ENCODE results near the gene NBEAL2.

NBEAL2 gene

DNA sequence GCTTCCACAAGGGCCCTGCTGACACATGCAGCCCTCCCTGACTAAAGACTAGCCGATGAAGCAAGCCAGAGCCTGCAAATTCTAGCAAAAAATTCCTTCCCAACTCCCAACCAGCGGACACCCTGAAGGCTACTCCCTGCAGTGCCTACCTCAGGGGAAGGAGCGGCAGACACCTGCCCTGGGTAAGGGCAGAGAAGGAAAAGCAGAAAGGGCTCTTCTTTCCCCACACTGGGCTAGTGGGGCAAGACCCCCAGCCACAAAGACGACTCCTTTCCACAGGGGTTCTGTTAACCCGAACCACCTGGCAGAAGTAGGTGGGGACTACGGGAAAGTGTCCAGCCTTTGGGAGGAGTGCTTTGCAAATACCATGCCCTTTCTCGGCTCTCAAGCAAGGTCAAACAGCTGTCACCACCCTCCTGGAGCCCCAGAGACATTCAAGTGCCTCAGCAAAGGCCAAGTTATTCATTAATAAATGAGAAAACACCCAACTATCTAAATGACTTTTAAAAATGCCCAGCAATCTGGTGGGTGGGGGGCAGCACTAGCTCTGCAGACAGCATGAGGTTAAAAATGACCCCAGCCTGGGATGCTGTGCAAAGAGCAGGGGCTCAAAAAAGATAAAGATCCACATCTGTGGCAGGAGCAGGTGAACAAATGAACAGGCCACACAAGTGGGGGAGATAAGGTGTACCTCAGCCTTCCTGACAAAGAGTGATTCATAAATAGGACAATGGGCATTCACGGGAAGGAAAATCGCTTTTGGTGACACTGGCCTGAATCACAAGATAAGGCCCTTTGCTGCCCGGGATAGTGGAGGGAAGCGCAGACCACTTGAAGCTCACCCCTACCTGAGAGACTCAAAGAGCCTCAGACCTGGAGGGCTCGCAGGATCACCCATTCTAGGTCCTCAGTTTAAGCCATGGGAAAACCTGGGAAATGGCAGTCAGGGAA lies 36.0 kb upstream of the NBEAL2 start:
- peak; percentile 81 for DNase-seq

DNA sequence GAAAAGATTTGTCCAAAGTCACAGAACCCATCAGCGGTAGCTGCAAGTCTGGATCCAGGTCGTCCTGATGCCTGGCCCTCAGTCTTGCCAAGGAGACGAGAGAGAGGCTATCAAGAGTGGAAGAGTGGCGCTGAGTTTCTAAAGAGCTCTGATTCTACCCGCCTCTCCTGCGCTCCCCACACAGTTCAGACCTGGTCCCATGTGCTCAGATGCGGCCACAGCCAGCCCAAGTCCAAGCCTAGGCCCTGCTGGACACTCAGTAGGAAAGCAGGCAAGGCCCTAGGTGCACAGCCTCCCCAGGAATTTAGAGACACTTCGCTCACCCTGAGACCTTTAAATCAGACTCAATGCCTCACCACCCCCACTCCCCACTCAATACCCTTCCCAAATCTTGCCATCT lies 35.3 kb upstream of the NBEAL2 start:
- DNase-seq: no peak

DNA sequence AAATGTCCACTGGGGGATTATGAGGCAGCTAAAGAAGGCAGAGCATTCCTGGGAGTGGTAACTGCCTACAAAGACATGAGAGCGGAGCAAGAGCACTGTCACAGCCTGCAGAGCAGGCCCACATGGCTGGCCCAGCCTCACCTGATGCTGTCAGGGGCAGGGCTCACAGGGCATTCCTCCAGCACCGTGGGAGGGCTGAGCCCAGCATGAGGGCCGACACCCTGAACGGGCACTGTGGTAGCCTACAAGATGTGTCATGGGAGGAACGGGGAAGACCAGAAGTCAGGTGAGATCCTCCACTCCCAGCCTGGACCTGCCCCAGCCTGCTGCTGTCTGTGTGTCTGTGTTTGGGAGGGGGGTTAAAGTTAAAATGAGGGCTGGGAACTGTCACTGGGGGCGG lies 33.0 kb upstream of the NBEAL2 start:
- no peak for DNase-seq

DNA sequence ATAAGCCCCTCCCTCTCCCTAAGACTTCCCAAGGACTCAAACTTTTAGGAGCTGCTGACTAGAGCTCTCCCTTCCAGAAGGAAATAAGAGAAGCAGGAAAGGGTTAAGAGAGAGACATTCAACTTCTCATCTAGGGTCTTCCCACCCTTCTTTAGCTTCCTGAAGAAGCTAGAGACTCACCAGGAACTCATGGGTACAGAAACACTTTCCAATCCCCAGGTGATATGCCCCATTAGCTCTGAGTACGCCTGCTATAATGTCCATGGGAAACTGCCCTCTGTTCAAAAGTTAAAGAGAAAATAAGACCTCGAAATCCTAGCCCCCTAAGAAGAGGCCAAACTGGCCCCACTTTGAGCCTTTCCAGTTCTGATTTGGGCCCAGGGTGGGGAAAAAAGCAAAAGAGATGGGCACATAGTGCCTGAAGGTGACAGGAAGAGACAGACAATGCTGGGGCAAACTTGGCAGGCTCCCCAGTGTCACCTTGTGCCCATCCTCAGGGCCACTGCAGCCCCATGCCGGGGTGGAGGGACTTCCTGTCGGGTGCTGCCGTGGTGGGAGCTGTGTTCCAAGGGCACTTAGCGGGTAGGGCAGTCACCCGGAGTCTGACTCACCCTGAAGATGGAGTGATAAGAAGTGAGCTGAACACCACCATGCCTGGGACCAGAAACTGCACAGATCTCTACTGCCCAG lies 32.5 kb upstream of the NBEAL2 start:
- DNase-seq: peak; percentile 41

DNA sequence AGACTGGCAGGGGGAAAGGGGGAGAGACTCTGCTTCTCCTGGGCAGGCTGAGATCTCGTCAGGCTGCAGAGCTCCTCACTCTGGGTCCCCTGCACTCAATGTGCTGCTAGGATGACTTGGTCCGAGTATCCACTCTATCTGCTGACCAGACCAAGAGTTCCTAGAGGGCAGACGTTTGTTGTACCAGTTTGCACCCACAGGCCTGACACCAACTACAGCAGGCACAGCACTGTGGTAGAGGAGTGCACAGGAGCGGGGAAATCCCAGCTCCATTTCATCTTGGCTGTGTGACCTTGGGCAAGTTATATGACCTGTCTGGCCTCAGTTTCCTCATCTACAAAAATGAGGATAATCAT lies 31.9 kb upstream of the NBEAL2 start:
- DNase-seq: no peak

DNA sequence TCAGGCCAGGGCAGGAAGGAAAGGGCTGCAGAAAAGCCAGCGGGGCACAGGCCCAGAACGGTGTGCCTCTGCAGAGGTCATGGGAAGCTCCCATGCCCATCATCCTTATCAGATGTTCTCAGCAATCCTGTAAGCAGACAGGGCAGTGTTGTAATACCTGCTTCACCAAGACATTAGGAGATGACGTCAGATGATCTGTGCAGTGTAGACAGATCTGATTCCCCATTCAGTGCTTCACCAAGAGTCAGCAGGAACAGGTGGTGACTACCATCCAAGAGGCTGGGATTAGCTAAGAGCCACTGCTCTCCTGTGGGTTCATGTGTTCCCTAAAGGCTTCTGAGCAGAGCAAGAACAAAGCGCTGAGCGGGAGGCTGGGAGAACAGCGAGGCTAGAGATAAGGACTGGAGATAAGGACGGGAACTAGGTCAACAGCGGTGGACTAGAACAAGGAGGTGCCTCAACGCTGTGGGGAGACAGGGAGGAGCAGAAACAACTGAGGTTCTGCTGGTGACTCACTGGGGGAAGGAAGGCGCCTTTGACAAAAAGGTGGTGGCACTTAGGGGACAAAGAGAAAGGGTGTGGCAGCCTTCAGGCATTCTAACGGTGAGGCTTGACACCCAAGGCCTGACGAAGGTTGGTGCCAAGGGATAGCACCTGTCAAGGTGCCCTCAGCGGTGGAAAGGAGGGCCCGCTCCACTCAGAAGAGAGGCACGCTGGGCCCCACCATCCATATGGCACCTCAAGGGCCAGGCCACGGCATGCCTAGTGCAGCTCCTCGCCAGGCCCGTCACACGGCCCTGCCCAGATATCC lies 31.3 kb upstream of the NBEAL2 start:
- peak; percentile 63 for DNase-seq

DNA sequence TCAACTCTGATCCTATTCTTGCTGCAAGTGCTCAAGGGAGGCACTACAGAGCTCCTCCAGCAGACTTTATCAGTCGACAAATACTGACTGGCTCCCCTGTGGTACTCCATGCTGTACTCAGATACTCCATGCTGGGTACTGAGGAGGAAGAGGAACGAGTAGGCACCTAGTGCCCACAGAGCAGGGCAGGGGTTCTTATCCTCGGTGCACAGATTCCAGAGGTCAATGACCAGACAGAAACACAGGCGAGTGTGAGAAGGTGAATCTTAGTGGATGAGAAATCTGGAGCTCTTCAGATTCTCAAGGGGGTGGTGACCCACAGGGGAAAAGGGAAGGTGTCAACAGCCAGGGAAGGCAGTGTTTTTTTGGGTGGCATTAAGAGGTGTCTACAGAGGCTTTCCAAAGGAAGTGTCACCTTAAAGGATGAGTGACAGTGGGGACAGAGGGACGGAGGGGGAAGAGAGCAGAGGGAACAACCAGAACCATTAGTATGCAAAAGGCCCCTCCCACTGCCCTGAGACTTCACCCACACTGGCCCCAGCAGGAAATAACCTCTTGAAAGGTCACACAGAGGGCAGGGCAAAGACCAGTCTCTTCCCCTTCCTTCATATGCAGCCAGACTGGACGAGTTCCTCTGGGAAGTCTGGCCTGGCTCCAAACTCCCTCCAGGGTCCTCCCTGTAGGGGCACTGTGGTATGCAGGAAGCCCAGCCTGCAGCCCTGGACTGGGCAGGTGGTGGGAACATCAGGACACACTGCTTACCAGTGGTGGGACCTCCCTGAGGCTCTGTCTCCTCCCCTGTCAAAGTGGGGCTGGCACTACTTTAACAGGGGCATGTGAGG lies 30.4 kb upstream of the NBEAL2 start:
- peak; percentile 51 for DNase-seq

DNA sequence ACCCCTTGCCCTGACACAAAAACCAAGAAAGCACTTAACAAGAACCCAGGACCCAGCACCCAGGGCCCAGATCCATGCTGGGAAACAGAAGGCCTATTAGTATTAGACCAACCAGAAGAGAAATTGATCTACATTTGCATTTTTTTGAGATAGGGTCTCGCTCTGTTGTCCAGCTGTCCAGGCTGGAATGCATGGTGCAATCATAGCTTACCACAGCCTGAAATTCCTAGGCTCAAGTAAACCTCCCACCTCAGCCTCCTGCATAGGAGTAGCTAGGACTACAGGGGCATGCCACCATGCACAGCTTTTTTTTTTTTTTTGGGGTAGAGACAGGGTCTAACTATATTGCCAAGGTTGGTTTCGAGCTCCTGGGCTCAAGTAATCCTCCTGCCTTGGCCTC lies 29.3 kb upstream of the NBEAL2 start:
- DNase-seq: no peak

DNA sequence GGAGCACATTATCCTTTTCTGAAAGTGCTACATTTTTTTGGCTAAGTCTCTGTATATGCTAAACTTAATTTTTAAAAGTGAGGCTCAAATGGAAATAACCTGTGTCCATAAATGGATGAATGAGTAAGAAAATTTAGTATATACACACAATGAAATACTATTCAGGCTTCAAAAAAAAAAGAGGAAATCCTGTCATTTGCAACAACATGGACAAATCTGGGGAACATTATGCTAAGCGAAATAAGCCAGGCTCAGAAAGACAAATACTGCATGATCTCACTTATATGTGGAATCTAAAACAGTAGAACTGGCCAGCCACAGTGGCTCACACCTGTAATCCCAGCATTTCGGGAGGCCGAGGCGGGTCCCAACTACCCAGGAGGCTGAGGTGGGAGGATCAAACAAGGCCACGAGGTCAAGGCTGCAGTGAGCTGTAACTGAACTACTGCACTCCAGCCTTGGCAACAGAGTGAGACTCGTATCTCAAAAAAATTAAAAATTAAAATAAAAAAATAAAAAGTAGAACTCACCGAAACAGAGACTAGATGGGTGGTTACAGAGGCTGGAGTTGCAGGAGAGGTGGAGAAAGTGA lies 28.7 kb upstream of the NBEAL2 start:
- DNase-seq: no peak

DNA sequence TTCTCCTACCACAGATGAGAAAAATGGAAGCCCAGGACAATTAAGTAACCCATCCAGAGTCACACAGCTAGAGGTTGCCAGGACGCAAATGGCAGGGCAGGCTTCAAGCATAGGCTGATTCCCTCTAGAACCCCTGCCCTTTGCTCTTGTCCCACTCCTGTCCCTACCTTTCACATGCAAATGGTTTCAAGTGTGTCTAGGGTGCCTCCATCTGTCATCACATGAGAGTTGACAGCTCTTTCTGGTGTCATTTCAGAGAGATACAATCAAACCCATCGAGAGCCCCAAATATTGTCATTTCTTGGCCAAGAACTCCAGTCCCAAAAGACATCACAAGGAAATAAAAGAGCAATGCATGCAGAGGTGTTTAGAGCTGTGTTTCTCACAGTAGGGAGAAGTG lies 26.7 kb upstream of the NBEAL2 start:
- DNase-seq: no peak

DNA sequence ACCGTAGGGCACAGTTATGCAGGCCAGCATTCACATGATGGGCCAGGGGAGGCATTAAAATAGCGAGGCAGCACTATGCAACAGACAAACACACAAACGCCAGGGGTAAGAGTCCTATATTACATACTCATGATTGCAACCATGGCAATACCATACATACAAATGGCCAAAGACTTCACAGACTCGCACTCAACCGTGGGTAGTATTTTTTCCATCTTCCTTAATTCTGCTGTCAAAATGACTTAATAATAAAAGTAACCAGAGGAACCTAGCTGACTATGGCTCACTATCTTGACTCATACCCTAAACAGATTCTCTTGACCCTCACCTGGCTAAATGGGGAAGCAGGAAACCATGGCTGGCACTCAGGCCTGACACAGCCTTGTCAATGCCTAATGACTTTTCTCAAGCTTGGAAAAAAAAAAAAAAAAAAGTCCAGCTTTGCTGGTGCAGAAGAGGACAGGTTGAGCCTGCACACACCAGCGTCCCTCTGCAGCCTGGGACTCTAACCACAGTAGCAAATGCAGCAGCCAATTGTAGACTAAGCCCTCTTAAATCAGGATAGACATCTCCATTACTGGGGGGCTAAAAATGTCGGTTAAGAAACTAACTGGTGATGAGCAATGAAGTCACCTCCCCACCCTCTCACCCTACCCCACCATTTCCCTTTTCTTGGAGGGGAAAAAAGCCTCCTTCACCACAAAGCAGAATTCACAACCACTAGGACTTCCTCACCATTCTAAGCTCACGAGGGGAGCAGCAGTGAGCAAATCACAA lies 26.0 kb upstream of the NBEAL2 start:
- DNase-seq: no peak

DNA sequence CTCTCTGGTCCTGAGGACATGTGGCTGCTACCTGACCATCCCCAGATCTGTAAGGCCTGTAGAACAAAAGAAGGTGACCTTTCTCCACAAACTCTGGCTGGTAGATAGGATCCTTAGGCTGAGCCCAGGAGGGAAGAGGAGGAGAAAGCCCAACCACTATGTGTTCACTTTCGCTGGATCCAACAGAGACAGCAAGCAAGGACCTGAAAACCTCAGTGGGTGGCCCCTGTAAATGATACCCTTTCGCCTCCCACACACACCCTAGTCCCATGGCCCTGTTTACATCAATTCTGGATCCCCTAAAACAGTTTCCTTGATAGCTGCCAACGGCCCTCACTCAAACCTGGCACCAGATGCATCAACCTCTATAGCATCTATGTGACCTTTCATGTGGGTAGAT lies 25.3 kb upstream of the NBEAL2 start:
- no peak for DNase-seq

DNA sequence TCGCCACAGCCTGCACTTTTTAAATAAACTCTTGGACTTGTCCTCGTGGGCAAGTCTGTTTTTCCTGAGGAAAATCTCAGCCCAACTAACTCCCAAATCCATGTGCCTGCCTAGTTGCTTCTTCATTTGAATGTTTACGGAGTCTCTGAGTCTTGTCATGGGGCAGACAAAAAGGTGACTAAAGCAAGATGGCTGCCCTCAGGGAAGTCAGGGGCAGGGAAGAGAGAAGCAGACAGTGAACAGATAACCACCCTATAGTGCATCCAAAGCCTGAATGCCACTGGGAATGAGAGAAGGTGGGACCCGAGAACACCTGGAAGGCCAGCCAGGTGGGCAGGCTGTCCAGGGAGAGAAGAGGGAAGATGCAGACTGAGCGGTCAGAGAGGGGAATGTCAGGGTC lies 24.3 kb upstream of the NBEAL2 start:
- DNase-seq: no peak

DNA sequence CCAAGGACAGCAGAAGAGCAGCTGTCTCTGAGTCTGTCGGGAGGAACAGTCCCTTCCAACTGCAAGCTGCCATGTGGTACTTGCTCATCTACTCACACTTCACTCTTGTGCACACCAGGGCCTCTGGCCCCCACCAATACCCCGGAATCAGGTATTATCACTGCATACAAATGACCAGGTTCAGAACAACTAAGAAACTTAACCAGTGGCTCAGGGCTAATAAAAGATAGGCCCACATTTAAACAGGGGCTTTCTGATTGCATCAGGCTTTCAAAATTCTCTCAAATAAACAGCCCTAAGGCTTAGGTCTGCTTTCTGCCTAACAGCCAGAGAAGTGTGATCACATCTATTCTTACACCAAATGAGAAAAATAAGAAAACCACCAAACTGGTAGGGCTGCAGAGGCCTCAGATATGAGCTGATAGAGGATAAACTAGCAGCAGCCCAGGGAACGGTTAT lies 23.6 kb upstream of the NBEAL2 start:
- no peak for DNase-seq

DNA sequence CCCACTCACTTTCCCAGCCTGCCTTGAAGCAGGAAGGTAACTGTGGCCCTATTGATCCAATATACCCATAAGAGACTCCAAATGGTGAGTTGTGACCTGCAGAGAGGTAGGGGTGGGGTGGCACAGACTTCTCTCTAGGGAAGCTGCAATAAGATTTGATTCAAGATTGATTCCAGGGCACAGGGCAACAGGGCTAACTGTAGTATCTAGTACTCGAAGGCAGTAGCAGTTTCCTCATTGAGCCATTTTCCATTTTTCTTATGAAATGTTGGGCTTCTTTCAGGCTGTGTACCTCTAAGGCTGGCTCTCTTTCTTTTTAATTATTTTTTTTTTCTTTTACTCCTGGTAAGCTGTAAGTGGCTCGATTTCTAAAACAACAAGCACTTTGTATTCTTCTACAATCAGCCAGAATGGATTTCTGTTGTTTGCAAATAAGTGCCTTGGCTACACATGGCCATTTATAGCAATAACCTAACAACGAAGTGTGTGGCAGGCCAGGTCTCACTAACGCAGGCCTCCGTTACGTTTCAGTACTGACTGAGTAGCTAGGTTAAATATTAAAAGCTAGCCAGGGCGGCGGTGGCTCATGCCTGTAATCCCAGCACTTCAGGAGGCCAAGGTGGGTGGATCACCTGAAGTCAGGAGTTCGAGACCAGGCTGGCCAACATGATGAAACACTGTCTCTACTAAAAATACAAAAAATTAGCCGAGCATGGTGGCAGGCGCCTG lies 22.2 kb upstream of the NBEAL2 start:
- DNase-seq: no peak

DNA sequence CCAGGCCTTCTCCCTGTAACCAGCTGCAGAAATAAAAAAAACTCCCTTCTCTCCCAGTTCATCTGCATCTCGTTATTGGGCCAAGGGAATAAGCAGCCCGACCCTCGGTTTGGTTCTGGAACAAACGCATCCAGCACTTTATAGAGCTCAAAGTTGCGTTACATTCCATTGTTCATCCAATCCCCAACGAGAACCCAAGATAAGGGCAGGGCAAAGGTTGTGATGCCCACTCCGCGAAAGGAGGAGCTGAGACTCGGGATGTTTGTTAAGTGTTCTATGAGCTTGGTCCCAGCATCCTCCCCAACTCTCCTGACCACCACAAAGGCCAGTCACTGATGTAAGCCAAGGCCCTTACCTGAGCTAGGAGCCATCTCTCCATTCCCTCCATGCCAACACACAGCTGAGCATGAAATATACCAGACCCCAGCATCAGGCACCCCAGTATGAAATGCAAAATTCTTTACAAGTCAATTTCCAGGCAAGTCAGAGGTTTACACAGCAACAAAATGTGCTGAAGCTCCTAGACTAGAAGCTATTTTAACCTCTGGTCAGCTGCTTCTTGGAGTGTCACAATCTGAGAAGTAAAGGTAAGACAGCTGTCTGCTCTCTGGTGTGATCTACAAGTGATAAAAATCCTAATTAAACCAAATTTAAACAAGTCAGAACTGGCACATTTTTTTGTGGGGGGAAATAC lies 20.9 kb upstream of the NBEAL2 start:
- DNase-seq: no peak

DNA sequence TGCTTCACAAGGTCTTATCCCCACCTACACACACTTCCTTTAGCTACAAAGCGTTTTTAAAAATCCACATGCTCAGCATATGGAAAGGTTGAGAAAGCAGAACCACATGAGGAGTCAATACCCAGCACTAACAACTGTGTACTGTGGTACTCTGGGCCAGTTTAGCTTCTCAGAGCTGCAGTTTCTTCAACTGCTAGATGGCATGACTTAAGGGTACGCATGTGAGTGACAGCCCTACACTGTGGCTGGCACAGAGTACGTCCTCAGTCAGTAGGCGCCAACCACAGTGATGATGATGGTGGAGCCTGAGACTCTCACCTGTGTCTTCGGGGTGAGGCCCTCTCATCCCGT lies 20.3 kb upstream of the NBEAL2 start:
- no peak for DNase-seq

DNA sequence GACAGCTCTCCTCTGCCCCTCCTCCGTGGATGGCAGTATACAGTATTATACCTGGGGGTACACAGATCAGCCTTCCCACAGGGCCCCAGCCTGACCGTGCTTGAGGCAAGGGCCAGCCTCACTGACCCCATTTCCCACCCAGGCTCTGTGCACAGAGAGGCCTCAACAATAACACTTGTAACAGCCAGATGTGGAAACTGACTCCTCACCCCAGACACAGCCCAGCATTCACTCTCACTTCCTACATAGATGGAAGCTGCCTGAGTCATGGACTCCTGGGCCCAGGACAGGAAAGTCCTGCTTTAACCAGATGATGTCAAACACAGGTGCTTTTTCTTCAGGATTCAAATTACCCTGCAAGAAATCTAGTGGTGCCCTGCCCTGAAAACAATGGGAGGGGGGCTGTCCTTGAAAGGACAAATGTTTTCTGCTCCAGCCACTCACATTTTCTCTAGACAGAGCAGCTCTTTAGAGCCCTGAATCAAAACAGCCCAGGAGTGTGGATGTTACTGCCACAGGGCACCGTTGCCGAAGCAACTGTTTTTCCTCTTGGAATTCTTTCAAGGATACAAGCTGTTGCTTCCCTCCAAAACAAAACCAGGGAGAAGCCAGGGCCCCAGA lies 19.3 kb upstream of the NBEAL2 start:
- DNase-seq: no peak

DNA sequence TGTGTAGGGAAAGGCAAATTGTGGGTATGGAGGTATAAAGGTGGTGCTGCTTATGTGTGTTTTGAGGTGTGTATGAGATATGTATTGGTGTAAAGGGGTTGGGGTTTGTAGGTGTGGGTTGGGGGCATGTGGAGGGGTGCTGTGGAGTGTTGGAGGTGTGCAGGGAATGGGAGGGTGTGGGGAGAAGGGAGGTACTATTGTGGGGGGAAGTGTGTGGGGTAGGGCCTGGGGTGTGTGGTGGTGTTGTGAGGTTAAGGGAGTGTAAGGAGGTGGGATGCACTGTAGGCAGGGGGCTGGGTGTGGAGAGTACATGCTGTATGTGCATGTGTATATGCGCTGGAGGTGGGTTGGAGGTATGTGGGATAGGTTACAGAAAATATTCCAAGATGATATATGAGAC lies 18.6 kb upstream of the NBEAL2 start:
- DNase-seq: no peak

DNA sequence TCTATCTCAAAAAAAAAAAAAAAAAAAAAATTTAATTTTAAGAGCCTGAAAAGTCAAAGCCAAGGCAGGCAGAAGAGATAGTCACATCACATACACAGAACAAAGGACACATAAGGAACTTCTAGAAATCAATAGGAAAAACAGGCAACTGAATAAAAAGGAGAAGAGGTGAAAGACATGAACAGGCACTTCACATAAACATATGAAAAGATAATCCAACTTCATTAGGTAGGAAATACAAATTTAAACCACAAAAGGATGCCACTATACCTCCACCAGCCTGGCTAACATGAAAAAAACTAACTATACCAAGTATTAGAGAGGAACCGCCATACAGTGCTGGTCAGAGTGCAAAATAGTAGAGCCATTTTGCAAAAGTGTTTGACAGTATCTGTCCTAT lies 17.0 kb upstream of the NBEAL2 start:
- DNase-seq: no peak
